ENCODE results near the gene BST2.

The BST2 gene

GRCh38 chr19:17419154-17419620 is 13.8 kb upstream of the BST2 start:
- DNase-seq = no peak

GRCh38 chr19:17418710-17419109 is 13.3 kb upstream of the BST2 start:
- no peak for DNase-seq

- no peak for DNase-seq
Observed at GRCh38 chr19:17415121-17415520, 9.7 kb upstream of the BST2 start.

- no peak for DNase-seq
Observed at GRCh38 chr19:17414097-17414496, 8.7 kb upstream of the BST2 start.

- DNase-seq = no peak
Observed at GRCh38 chr19:17411801-17412200, 6.4 kb upstream of the BST2 start.

- no peak for DNase-seq
Observed at GRCh38 chr19:17409990-17410389, 4.6 kb upstream of the BST2 start.

- DNase-seq = no peak
Observed at GRCh38 chr19:17406887-17407196, 1.4 kb upstream of the BST2 start.

- no peak for DNase-seq
Observed at GRCh38 chr19:17406046-17406886, 836 bp upstream of the BST2 start.

- DNase-seq = no peak
Observed at GRCh38 chr19:17404621-17405249, 695 bp downstream of the BST2 start.

GRCh38 chr19:17404015-17404414 is 1.4 kb downstream of the BST2 start:
- DNase-seq = no peak

GRCh38 chr19:17402982-17403855 is 2.2 kb downstream of the BST2 start:
- peak; percentile 62 for DNase-seq

- no peak for DNase-seq
Observed at GRCh38 chr19:17401628-17402027, 3.8 kb downstream of the BST2 start.

GRCh38 chr19:17398902-17399527 is 6.4 kb downstream of the BST2 start:
- no peak for DNase-seq

GRCh38 chr19:17394891-17395415 is 10.5 kb downstream of the BST2 start:
- peak; percentile 96 for DNase-seq

GRCh38 chr19:17393914-17394313 is 11.5 kb downstream of the BST2 start, which contains the start of gene CCDC194:
CCDC194 (minus strand) TSS chr19:17394196; CDS start chr19:17394158, 38 bp downstream.
- DNase-seq = no peak

- DNase-seq = peak; percentile 46
Observed at GRCh38 chr19:17393002-17393401, 12.4 kb downstream of the BST2 start.

- DNase-seq = peak; percentile 52
Observed at GRCh38 chr19:17391371-17392151, 13.9 kb downstream of the BST2 start.

GRCh38 chr19:17390665-17391370 is 14.6 kb downstream of the BST2 start:
- peak; percentile 99 for DNase-seq

GRCh38 chr19:17389957-17390664 is 15.3 kb downstream of the BST2 start:
- DNase-seq = no peak

- DNase-seq = no peak
Observed at GRCh38 chr19:17389288-17389687, 16.1 kb downstream of the BST2 start.

Measured in 8988T (cell line).